SK-N-SH treated with all-trans-retinoic acid at 6 μM for 48 hours (cell line): ENCODE measurements around the gene RIN3.

ENCODE experiments used
- ESRRG ChIP-seq: fragments of 250-450 bp; sonication (Bioruptor Pico); IDR thresholded peaks from 2 replicates; pipeline ENCODE4 v1.6.1; 2021; ENCODE audit warnings: mild to moderate bottlenecking
- OSR1 ChIP-seq: fragments of 250-450 bp; sonication (Bioruptor Pico); IDR thresholded peaks from 2 replicates; pipeline ENCODE4 v1.8.0; 2022; ENCODE audit warnings: moderate library complexity, mild to moderate bottlenecking, inconsistent platforms
- POU6F1 ChIP-seq: fragments of 250-450 bp; sonication (Bioruptor Pico); IDR thresholded peaks from 2 replicates; pipeline ENCODE4 v1.8.0; 2021; ENCODE audit warnings: low read depth, mild to moderate bottlenecking, moderate library complexity, borderline replicate concordance
- RARB ChIP-seq: fragments of 250-450 bp; sonication (Bioruptor Pico); IDR thresholded peaks from 2 replicates; pipeline ENCODE4 v1.8.0; 2021; ENCODE audit warnings: mild to moderate bottlenecking, moderate library complexity
- ZFP3 ChIP-seq: fragments of 250-450 bp; sonication (Bioruptor Pico); IDR thresholded peaks from 2 replicates; pipeline ENCODE4 v1.5.0; 2020; ENCODE audit warnings: mild to moderate bottlenecking, moderate library complexity
- ZNF565 ChIP-seq: fragments of 450-650 bp; formaldehyde crosslinking; conservative IDR thresholded peaks from 2 replicates; pipeline ENCODE4 v1.5.0; 2020; ENCODE audit warnings: low read depth, mild to moderate bottlenecking, moderate library complexity

DNA sequence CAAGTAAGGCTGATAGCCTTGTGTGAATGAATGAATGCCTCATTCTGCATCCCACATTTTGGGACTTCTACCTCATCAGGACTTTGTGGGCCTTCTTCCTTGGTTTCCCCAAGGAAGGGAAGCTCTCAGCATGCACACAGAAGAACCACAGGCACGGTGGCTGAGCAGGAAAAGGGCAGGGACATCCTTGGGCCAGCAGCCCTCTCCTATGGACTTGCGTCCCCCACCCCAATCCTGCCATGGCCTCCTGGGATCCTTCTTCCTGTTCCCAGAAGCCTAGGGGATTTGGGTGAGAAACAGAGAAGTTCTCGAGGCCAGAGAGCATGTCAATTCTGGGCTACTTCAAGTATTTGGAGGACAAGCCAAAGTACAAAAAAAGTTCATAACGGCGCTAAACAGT lies 165.2 kb downstream of the RIN3 start:
- TF ChIP-seq ZNF565 (no peak), RARB (no peak), ZFP3 (CRISPR knock-in tag) (no peak), ESRRG (CRISPR knock-in tag) (no peak), OSR1 (CRISPR knock-in tag) (no peak), POU6F1 (CRISPR knock-in tag) (no peak)
